Esophagus mucosa (tissue), 1 donor: ENCODE measurements around the gene YTHDF1. TPM values are rescaled to one million over a fixed set of nuclear protein-coding genes. Genes with fewer than 3 reads are reported as not detected.
A peak's percentile ranks its signal among the peaks of the same experiment; 100 is the strongest.
"Not testable (repeated sequence)": the region's sequence is repeated elsewhere in the genome, so short reads cannot be mapped to it uniquely, and the experiment has no call there.

Source experiments
- ATAC-seq: fragments of 200-7000 bp; cut with Tn5 transposase; one replicate; pipeline ENCODE4 v1.9.1; 2020
- total RNA-seq: library from RNA; stranded (reverse); gene quantifications from one replicate; pipeline ENCODE4 v1.2.4, GENCODE V29; 2023
- donor health status: DM: yes; HTN: yes; CAD: no.

The YTHDF1 gene
- total RNA-seq, 1 donor from 2014 or later: 22.5 TPM

GRCh38 chr20:63226042-63226943 lies 10.4 kb upstream of the YTHDF1 start:
- ATAC-seq: no peak

- no peak for ATAC-seq
These were observed 9.1 kb upstream of the YTHDF1 start for GRCh38 chr20:63225082-63225454.

DNA sequence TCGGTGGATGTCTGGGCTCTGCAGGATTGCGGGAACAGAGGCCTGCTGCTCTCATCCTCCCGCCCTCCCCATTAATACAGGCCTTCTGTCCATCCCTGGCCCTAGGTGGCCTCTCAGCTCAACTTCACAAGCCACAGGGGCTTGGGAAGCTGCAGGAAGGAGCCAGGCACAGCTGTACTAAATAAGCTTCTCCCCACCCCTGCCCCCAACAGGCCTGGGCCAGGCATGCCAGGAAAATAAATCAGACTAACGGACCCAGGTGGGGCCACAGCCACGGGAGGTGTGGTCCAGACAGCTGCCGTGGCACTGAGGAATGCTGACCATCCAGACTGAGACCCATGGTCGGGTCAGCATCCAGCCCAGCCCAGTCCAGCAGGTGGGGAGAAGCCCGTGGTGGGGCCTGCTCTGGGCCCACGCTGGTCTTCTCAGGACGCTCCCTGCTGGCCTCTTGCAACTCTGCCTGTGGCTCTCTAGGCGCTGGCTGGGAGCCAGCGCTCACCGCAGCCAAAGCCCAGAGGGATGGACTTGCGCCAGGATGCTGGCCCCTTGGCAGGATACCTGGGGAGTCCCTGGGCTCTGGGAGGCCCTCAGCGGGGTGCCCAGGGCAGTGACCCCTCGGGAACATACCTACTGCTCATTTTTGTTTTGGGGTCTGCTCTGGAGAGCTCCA lies 8.6 kb upstream of the YTHDF1 start:
- peak; percentile 5 for ATAC-seq

DNA sequence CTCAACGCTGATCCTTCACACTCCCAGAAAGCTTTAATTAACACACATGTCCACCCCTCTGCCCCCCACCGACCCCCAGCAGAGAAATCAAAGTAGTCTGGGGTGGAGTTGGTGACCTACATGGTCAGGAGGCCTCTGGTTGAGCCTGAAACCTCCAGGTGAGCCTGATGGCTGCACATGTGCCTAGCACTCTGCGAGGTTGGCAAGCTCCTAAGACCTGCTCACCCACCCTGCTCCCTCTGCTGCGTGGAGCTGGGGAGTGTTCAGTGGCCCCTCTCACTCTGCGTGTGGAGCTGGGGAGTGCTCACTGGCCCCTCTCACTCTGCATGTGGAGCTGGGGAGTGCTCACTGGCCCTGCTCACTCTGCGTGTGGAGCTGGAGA lies 7.9 kb upstream of the YTHDF1 start:
- ATAC-seq: no peak

GRCh38 chr20:63223121-63223825 lies 7.3 kb upstream of the YTHDF1 start:
- ATAC-seq: peak; percentile 33

- ATAC-seq: no peak
These were observed 6.6 kb upstream of the YTHDF1 start for GRCh38 chr20:63222541-63222940.

GRCh38 chr20:63221400-63222053 lies 5.6 kb upstream of the YTHDF1 start:
- not testable (repeated sequence) for ATAC-seq

- no peak for ATAC-seq
These were observed 4.9 kb upstream of the YTHDF1 start for GRCh38 chr20:63220696-63221399.

DNA sequence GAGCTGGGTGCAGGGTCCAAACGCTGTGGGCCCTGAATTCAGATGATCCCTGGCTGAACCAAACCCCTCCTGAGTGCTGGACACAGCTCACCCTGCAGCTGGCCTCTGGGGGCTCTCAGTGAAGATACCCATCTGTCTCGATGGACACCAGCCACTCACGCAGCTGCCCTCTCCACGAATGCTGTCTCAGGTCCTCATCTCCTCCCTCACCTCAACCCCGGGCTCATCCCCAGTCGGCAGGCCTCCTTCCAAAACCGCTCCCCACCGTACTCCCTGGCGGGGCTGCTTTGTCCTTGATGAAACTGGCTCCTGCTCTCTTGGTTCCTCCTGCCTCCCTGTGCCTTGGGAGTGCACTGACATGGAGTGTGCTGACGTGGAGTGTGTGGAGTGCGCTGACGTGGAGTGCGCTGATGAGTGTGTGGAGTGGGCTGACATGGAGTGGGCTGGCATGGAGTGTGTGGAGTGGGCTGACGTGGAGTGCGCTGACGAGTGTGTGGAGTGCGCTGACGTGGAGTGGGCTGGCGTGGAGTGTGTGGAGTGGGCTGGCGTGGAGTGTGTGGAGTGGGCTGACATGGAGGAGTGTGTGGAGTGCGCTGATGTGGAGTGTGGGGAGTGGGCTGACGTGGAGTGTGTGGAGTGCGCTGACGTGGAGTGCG lies 4.1 kb upstream of the YTHDF1 start:
- ATAC-seq: no peak

- no peak for ATAC-seq
These were observed 3.5 kb upstream of the YTHDF1 start for GRCh38 chr20:63219447-63219821.

DNA sequence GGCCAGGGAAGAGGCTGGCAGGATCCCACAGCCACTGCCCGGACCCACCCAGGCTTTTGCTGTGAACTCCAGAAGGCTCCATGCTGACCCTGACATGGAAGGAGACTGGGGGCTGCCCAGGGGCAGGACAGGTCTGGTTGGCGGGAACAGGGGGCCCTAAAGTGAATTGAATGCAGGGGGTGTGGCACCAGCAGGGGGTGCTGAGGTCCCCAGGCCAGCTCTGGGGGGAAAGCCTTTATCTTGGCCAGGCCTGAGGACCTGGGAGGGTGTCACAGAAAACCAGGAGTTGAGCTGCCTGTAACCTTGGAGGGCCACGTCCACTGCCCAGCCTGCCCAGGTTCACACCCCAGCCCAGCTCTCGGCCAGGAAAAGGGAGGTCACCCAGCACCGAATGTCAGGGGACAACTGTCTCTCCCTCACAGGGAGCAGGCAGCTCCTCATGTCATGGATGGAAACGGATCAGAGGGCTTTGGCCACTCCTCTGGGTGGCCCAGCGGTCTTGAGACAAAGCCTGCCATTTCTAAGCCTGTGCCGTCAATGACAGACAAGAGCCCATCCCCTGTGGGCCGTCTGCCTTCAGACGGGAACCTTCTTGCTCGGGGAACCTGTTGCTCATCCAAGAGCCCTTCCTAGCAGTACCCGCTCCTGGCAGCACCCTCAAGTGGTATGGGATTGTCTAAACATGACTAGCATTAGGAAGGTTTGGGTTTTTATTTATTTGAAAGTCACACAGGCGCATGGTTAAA lies 2.9 kb upstream of the YTHDF1 start:
- no peak for ATAC-seq

GRCh38 chr20:63217706-63218105 lies 1.8 kb upstream of the YTHDF1 start:
- ATAC-seq: no peak

- no peak for ATAC-seq
These were observed 1.0 kb upstream of the YTHDF1 start for GRCh38 chr20:63216849-63217471.

GRCh38 chr20:63215101-63216040 lies 560 bp downstream of the YTHDF1 start:
- ATAC-seq: peak; percentile 4

- no peak for ATAC-seq
These were observed 1.4 kb downstream of the YTHDF1 start for GRCh38 chr20:63214514-63214913.

GRCh38 chr20:63212792-63213191 lies 3.1 kb downstream of the YTHDF1 start:
- peak; percentile 32 for ATAC-seq

DNA sequence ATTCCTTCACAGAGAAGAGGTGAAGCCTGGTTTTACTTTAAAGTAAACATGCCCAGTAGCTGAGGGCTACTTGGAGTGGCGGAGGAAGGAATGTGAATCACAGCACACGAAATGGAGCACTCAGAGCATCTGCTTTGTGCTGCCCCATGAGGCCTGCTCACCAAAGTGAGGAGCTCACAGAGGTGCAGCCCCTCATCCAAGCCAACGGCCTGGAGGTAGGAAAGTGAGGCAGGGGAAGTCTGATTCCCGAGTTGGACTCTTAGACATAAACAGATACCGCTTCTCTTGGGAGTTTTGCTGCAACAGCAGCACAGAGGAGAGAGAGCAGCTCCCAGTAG lies 3.6 kb downstream of the YTHDF1 start:
- ATAC-seq: no peak

- ATAC-seq: no peak
These were observed 5.8 kb downstream of the YTHDF1 start for GRCh38 chr20:63210011-63210605.

GRCh38 chr20:63208346-63208909 lies 7.5 kb downstream of the YTHDF1 start:
- no peak for ATAC-seq
